ENCODE data around the gene COBL.

- no peak for TF ChIP-seq REST (IDR thresholded peaks at IDR 0.05; ENCODE audit: insufficient read depth in 1 of 2, low read depth in 2 of 2, low read length in 1 of 2)
- TF ChIP-seq SIN3A (IDR thresholded peaks at IDR 0.05; ENCODE audit: borderline replicate concordance, insufficient read depth, low read depth, low read length), result no peak
- TF ChIP-seq CTCF (IDR thresholded peaks at IDR 0.05), result no peak
These were observed 278.0 kb downstream of the COBL start for GRCh38 chr7:51038573-51038972.
